ENCODE data around the gene PRKAA2. TPM values are rescaled to one million over a fixed set of nuclear protein-coding genes. Genes with fewer than 3 reads are reported as not detected.

PRKAA2 gene
- total RNA-seq, 1 donor from 2014 or later: 2.4 TPM

DNA sequence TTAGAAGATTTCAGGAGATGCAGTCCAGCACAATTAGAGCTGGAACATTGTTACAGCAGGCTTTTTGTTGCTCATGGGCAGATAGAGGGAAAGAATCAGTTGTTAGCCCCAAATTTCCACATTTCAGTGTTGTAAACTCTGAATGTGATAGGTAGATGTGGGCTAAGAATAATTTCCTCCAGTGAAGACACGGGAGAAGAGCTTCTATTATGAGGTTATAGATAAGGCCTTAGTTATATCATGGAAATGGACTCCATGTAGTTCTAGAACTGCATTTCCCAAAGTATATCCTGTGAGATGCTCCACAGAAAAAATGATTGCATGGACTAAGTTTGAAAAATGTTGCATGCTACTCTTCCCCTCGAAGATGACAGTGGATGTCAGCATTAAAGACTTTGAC lies 64.9 kb downstream of the PRKAA2 start:
- Mint-ChIP-seq H3K4me3 (ENCODE audit: unreplicated experiment) (no peak overlapping the region), H3K9me3 (ENCODE audit: unreplicated experiment) (no peaks in the 10 kb centered on the region)

GRCh38 chr1:56710646-56711045 lies 65.5 kb downstream of the PRKAA2 start:
- H3K36me3 Mint-ChIP-seq (ENCODE audit: low read depth, unreplicated experiment): no peaks in the 10 kb centered on the region
- no peaks in the 10 kb centered on the region for H3K4me1 Mint-ChIP-seq (ENCODE audit: unreplicated experiment)
- TF ChIP-seq CTCF (IDR thresholded peaks at IDR 0.05; ENCODE audit: unreplicated experiment): no peak
- no peak overlapping the region for H3K4me3 Mint-ChIP-seq (ENCODE audit: unreplicated experiment)
- no peaks in the 10 kb centered on the region for H3K9me3 Mint-ChIP-seq (ENCODE audit: unreplicated experiment)
- no peak overlapping the region for H3K27ac Mint-ChIP-seq (ENCODE audit: unreplicated experiment)
- H3K27me3 Mint-ChIP-seq (ENCODE audit: unreplicated experiment): no peaks in the 10 kb centered on the region
- no peak for DNase-seq (ENCODE audit: low spot score)

More for the DNA sequence above, 64.9 kb downstream of the PRKAA2 start:
- DNase-seq (ENCODE audit: low spot score): no peak
- H3K27me3 Mint-ChIP-seq (ENCODE audit: unreplicated experiment): no peaks in the 10 kb centered on the region
- no peak overlapping the region for H3K27ac Mint-ChIP-seq (ENCODE audit: unreplicated experiment)
- no peaks in the 10 kb centered on the region for H3K4me1 Mint-ChIP-seq (ENCODE audit: unreplicated experiment)
- TF ChIP-seq CTCF (IDR thresholded peaks at IDR 0.05; ENCODE audit: unreplicated experiment): no peak
- no peaks in the 10 kb centered on the region for H3K36me3 Mint-ChIP-seq (ENCODE audit: low read depth, unreplicated experiment)

GRCh38 chr1:56712150-56712549 lies 67.0 kb downstream of the PRKAA2 start:
- H3K4me3 Mint-ChIP-seq (ENCODE audit: unreplicated experiment): no peak overlapping the region
- no peak overlapping the region for H3K27ac Mint-ChIP-seq (ENCODE audit: unreplicated experiment)
- no peaks in the 10 kb centered on the region for H3K36me3 Mint-ChIP-seq (ENCODE audit: low read depth, unreplicated experiment)
- no peaks in the 10 kb centered on the region for H3K27me3 Mint-ChIP-seq (ENCODE audit: unreplicated experiment)
- TF ChIP-seq CTCF (IDR thresholded peaks at IDR 0.05; ENCODE audit: unreplicated experiment): no peak
- H3K9me3 Mint-ChIP-seq (ENCODE audit: unreplicated experiment): no peaks in the 10 kb centered on the region
- H3K4me1 Mint-ChIP-seq (ENCODE audit: unreplicated experiment): no peaks in the 10 kb centered on the region
- no peak for DNase-seq (ENCODE audit: low spot score)

- Mint-ChIP-seq H3K9me3 (ENCODE audit: unreplicated experiment) (no peaks in the 10 kb centered on the region), H3K27ac (ENCODE audit: unreplicated experiment) (no peak overlapping the region)
- DNase-seq (ENCODE audit: low spot score): no peak
Observed at GRCh38 chr1:56713112-56713511, 68.0 kb downstream of the PRKAA2 start.

GRCh38 chr1:56715156-56715555 lies 70.0 kb downstream of the PRKAA2 start:
- H3K27me3 Mint-ChIP-seq (ENCODE audit: unreplicated experiment): no peaks in the 10 kb centered on the region
- no peaks in the 10 kb centered on the region for H3K9me3 Mint-ChIP-seq (ENCODE audit: unreplicated experiment)
- no peak for DNase-seq (ENCODE audit: low spot score)
- H3K4me3 Mint-ChIP-seq (ENCODE audit: unreplicated experiment): no peak overlapping the region
- H3K27ac Mint-ChIP-seq (ENCODE audit: unreplicated experiment): no peak overlapping the region
- no peaks in the 10 kb centered on the region for H3K36me3 Mint-ChIP-seq (ENCODE audit: low read depth, unreplicated experiment)
- no peaks in the 10 kb centered on the region for H3K4me1 Mint-ChIP-seq (ENCODE audit: unreplicated experiment)
- no peak for TF ChIP-seq CTCF (IDR thresholded peaks at IDR 0.05; ENCODE audit: unreplicated experiment)

More at GRCh38 chr1:56713112-56713511, 68.0 kb downstream of the PRKAA2 start:
- H3K4me1 Mint-ChIP-seq (ENCODE audit: unreplicated experiment): no peaks in the 10 kb centered on the region
- no peaks in the 10 kb centered on the region for H3K27me3 Mint-ChIP-seq (ENCODE audit: unreplicated experiment)
- TF ChIP-seq CTCF (IDR thresholded peaks at IDR 0.05; ENCODE audit: unreplicated experiment): no peak
- H3K36me3 Mint-ChIP-seq (ENCODE audit: low read depth, unreplicated experiment): no peaks in the 10 kb centered on the region
- H3K4me3 Mint-ChIP-seq (ENCODE audit: unreplicated experiment): no peak overlapping the region
